RWPE2 (cell line): Measurements from ENCODE around the gene RAPGEF2.
"Not testable (repeated sequence)": the region's sequence is repeated elsewhere in the genome, so short reads cannot be mapped to it uniquely, and the experiment has no call there.

Source experiments
- ATAC-seq: fragments of 200-7000 bp; cut with Tn5 transposase; 3 replicates; pipeline ENCODE4 v1.9.1; 2021; ENCODE audit warnings: low read depth
- DNase-seq: peaks from one replicate; pipeline ENCODE4 v3.0.0-alpha.2; 2020; ENCODE audit warnings: low spot score
- H3K27ac ChIP-seq: fragments of 450-650 bp; 2 replicates; pipeline ENCODE4 v1.5.1; 2017; ENCODE audit warnings: mild to moderate bottlenecking; ENCODE audit not compliant: poor library complexity, severe bottlenecking
- H3K27me3 ChIP-seq: fragments of 250-450 bp; sonication (Bioruptor Pico); 2 replicates; pipeline ENCODE4 v1.5.1; 2021; ENCODE audit warnings: mild to moderate bottlenecking, moderate library complexity; ENCODE audit not compliant: insufficient read depth, poor library complexity, severe bottlenecking
- H3K36me3 ChIP-seq: fragments of 250-450 bp; sonication (Bioruptor Pico); 2 replicates; pipeline ENCODE4 v1.5.1; 2020; ENCODE audit warnings: low read depth, mild to moderate bottlenecking, moderate library complexity
- H3K4me1 ChIP-seq: fragments of 250-450 bp; sonication (Bioruptor Pico); 2 replicates; pipeline ENCODE4 v1.5.1; 2021; ENCODE audit warnings: mild to moderate bottlenecking, moderate library complexity; ENCODE audit not compliant: insufficient read depth, poor library complexity, severe bottlenecking
- H3K4me3 ChIP-seq: fragments of 250-450 bp; sonication (Bioruptor Pico); 2 replicates; pipeline ENCODE4 v1.5.1; 2021; ENCODE audit warnings: mild to moderate bottlenecking, moderate library complexity; ENCODE audit not compliant: severe bottlenecking
- H3K9me3 ChIP-seq: fragments of 250-450 bp; sonication (Bioruptor Pico); 2 replicates; pipeline ENCODE4 v1.5.1; 2021; ENCODE audit warnings: mild to moderate bottlenecking, moderate library complexity; ENCODE audit not compliant: severe bottlenecking
- TF ChIP-seq, protein P1 (sequence below): fragments of 450-650 bp; IDR thresholded peaks from one replicate; pipeline ENCODE4 v1.5.1; 2017; ENCODE audit warnings: mild to moderate bottlenecking, moderate library complexity; ENCODE audit not compliant: poor library complexity, severe bottlenecking

RAPGEF2 gene

GRCh38 chr4:159242427-159242826 lies 139.5 kb downstream of the RAPGEF2 start:
- DNase-seq (no peak), ATAC-seq (no peak)
- Histone ChIP-seq H3K27me3 (no peaks in the 10 kb centered on the region), H3K36me3 (peaks cover 9% of the 10 kb centered on the region), H3K27ac (no peak overlapping the region), H3K9me3 (no peaks in the 10 kb centered on the region), H3K4me1 (peaks cover 7% of the 10 kb centered on the region), H3K4me3 (no peak overlapping the region)
- TF ChIP-seq, protein P1, sequence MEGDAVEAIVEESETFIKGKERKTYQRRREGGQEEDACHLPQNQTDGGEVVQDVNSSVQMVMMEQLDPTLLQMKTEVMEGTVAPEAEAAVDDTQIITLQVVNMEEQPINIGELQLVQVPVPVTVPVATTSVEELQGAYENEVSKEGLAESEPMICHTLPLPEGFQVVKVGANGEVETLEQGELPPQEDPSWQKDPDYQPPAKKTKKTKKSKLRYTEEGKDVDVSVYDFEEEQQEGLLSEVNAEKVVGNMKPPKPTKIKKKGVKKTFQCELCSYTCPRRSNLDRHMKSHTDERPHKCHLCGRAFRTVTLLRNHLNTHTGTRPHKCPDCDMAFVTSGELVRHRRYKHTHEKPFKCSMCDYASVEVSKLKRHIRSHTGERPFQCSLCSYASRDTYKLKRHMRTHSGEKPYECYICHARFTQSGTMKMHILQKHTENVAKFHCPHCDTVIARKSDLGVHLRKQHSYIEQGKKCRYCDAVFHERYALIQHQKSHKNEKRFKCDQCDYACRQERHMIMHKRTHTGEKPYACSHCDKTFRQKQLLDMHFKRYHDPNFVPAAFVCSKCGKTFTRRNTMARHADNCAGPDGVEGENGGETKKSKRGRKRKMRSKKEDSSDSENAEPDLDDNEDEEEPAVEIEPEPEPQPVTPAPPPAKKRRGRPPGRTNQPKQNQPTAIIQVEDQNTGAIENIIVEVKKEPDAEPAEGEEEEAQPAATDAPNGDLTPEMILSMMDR: no peak

GRCh38 chr4:159248384-159249178 lies 145.7 kb downstream of the RAPGEF2 start:
- no peaks in the 10 kb centered on the region for H3K27me3 ChIP-seq
- DNase-seq (no peak), ATAC-seq (no peak)
- TF ChIP-seq, protein P1: no peak
- H3K9me3 ChIP-seq: no peaks in the 10 kb centered on the region
- no peak overlapping the region for H3K4me3 ChIP-seq
- peaks cover 11% of the 10 kb centered on the region for H3K4me1 ChIP-seq
- 0 out of 2 replicates have a peak, but pooled peaks cover 2% of the 10 kb centered on the region for H3K36me3 ChIP-seq
- H3K27ac ChIP-seq: no peak overlapping the region

DNA sequence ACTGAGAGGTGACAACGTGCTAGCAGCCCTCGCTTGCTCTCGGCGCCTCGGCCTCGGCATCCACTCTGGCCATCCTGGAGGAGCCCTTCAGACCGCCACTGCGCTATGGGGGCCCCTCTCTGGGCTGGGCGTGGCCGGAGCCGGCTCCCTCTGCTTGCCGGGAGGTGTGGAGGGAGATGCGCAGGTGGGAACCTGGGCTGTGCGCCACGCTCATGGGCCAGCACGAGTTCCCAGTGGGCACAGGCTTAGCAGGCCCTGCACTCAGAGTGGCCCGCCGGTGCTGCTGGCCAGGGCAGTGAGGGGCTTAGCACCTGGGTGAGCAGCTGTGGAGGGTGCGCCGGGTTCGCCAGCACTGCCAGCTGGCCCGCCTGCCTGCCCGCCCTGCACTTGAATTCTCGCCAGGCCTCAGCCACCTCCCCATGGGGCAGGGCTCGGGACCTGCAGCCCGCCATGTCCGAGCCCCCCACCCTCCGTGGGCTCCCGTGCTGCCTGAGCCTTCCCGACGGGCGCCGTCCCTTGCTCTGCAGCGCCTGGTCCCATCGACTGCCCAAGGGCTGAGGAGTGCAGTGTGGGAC lies 148.0 kb downstream of the RAPGEF2 start:
- H3K4me3 ChIP-seq: no peak overlapping the region
- no peak overlapping the region for H3K27ac ChIP-seq
- DNase-seq: no peak
- TF ChIP-seq, protein P1: no peak
- no peaks in the 10 kb centered on the region for H3K27me3 ChIP-seq
- no peaks in the 10 kb centered on the region for H3K9me3 ChIP-seq
- ATAC-seq: no peak
- no peaks in the 10 kb centered on the region for H3K36me3 ChIP-seq
- peaks cover 11% of the 10 kb centered on the region for H3K4me1 ChIP-seq

DNA sequence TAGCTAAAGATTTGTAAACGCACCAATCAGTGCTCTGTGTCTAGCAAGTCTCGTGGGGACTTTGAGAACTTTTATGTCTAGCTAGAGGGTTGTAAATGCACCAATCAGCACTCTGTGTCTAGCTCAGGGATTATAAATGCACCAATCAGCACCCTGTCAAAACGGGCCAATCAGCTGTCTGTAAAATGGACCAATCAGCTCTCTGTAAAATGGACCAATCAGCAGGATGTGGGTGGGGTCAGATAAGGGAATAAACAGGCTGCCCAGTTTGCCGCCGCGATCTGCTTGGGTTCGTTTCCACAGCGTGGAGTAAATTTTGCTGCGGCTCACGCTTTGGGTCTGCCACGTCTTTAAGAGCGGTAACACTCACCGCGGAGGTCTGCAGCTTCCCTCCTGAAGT lies 148.7 kb downstream of the RAPGEF2 start:
- H3K9me3 ChIP-seq, ATAC-seq, H3K4me3 ChIP-seq, H3K27me3 ChIP-seq, H3K27ac ChIP-seq, H3K36me3 ChIP-seq, DNase-seq: not testable (repeated sequence)
- H3K4me1 ChIP-seq: peaks cover 11% of the 10 kb centered on the region

GRCh38 chr4:159252491-159252890 lies 149.6 kb downstream of the RAPGEF2 start:
- H3K27ac ChIP-seq: no peak overlapping the region
- DNase-seq (no peak), ATAC-seq (no peak)
- no peaks in the 10 kb centered on the region for H3K27me3 ChIP-seq
- H3K36me3 ChIP-seq: no peaks in the 10 kb centered on the region
- TF ChIP-seq, protein P1: no peak
- H3K9me3 ChIP-seq: no peaks in the 10 kb centered on the region
- H3K4me3 ChIP-seq: no peak overlapping the region
- peaks cover 11% of the 10 kb centered on the region for H3K4me1 ChIP-seq
